Stimulated activated CD4-positive, alpha-beta T cell treated with anti-CD3 and anti-CD28 coated beads, Interleukin-1b, Interleukin-23, amount 100 ng/mL, for 24 hours (primary cell): ENCODE measurements around the gene ITPRIP.

Experiments
- DNase-seq, 4 experiments: peaks; one replicate each; pipeline ENCODE4 v3.0.0-alpha.2; 2020; ENCODE audit warnings: low read depth in 4 of 4, low spot score in 1 of 4

Gene ITPRIP

GRCh38 chr10:104309980-104310978, 28.0 kb downstream of the ITPRIP start:
- no peak for DNase-seq

- DNase-seq = no peak
Measured at GRCh38 chr10:104308439-104308903, 29.8 kb downstream of the ITPRIP start.

- DNase-seq = no peak
Measured at GRCh38 chr10:104307576-104308438, 30.5 kb downstream of the ITPRIP start.

GRCh38 chr10:104306897-104307296, 31.4 kb downstream of the ITPRIP start:
- DNase-seq = no peak

- no peak for DNase-seq
Measured at GRCh38 chr10:104304927-104305326, 33.3 kb downstream of the ITPRIP start.

- no peak for DNase-seq
Measured at GRCh38 chr10:104304356-104304745, 33.9 kb downstream of the ITPRIP start.

- DNase-seq = no peak
Measured at GRCh38 chr10:104303594-104304355, 34.5 kb downstream of the ITPRIP start.

GRCh38 chr10:104301907-104302690, 36.2 kb downstream of the ITPRIP start:
- no peak for DNase-seq

- DNase-seq = no peak
Measured at GRCh38 chr10:104300736-104301292, 37.5 kb downstream of the ITPRIP start.

- DNase-seq = no peak
Measured at GRCh38 chr10:104300002-104300735, 38.1 kb downstream of the ITPRIP start.

GRCh38 chr10:104299031-104299904, 39.0 kb downstream of the ITPRIP start:
- no peak for DNase-seq

- no peak for DNase-seq
Measured at GRCh38 chr10:104297697-104298660, 40.3 kb downstream of the ITPRIP start.

- no peak for DNase-seq
Measured at GRCh38 chr10:104296687-104297436, 41.4 kb downstream of the ITPRIP start.

- DNase-seq = no peak
Measured at GRCh38 chr10:104293781-104294321, 44.4 kb downstream of the ITPRIP start.

- DNase-seq = no peak
Measured at GRCh38 chr10:104293011-104293410, 45.3 kb downstream of the ITPRIP start.

- DNase-seq = peak; percentile 79 to 88 (median 82)
Measured at GRCh38 chr10:104291439-104291951, 46.8 kb downstream of the ITPRIP start.
